K562 treated with DMSO at 1 percent for 12 hours (cell line): ENCODE data around the gene OR8G1. TPM values are rescaled to one million over a fixed set of nuclear protein-coding genes. Genes with fewer than 3 reads are reported as not detected.

ENCODE experiments used
- total RNA-seq: library from RNA; unstranded; fragments of 300-600 nt; gene quantifications from 2 replicates; pipeline ENCODE4 v1.2.3, GENCODE V29; 2022; ENCODE audit not compliant: insufficient read depth

Gene OR8G1
- total RNA-seq: not detected in 2 replicates

GRCh38 chr11:124240621-124241397 is at the start of gene OR8G1:
Gene OR8G1 (plus strand): TSS chr11:124241095. CDS start chr11:124249676, 8,581 bp downstream.

GRCh38 chr11:124256076-124256475 is 15.2 kb downstream of the OR8G1 start, which contains the start of gene OR8G5:
Gene OR8G5 (plus strand): TSS chr11:124256376. CDS start chr11:124264932, 8,556 bp downstream.

Other genes with a start within 250 kb of the OR8G1 start
- not detected in 2 replicates for gene OR10G6, start 245.9 kb upstream of the OR8G1 start, total RNA-seq
- not detected in 2 replicates for gene OR10G4, start 228.1 kb upstream of the OR8G1 start, total RNA-seq
- not detected in 2 replicates for gene OR10G9, start 218.1 kb upstream of the OR8G1 start, total RNA-seq
- gene OR10G8, start 214.3 kb upstream of the OR8G1 start, total RNA-seq: not detected in 2 replicates
- not detected in 2 replicates for gene OR10G7, start 199.8 kb upstream of the OR8G1 start, total RNA-seq
- 8.2 and 19.6 TPM in 2 replicates for gene VWA5A, start 125.6 kb upstream of the OR8G1 start, total RNA-seq
- 0.16 TPM in 1 of 2 replicates, not detected in the other for gene OR10D3, start 57.8 kb upstream of the OR8G1 start, total RNA-seq
- gene OR8G5, start 15.3 kb downstream of the OR8G1 start, total RNA-seq: 0.98 and 3.2 TPM in 2 replicates
- 0.81 TPM in 1 of 2 replicates, not detected in the other for gene OR8D1, start 72.9 kb downstream of the OR8G1 start, total RNA-seq
- gene OR8D2, start 79.1 kb downstream of the OR8G1 start, total RNA-seq: not detected in 2 replicates
- gene OR8B2, start 143.4 kb downstream of the OR8G1 start, total RNA-seq: not detected in 2 replicates
- gene OR8B3, start 157.9 kb downstream of the OR8G1 start, total RNA-seq: not detected in 2 replicates
- gene OR8B4, start 183.8 kb downstream of the OR8G1 start, total RNA-seq: not detected in 2 replicates
- gene OR8B8, start 204.6 kb downstream of the OR8G1 start, total RNA-seq: not detected in 2 replicates